Measurements from ENCODE around the gene UBL5. TPM values are rescaled to one million over a fixed set of nuclear protein-coding genes. Genes with fewer than 3 reads are reported as not detected.

UBL5 gene
- total and polyA plus RNA-seq, 8 donors = 220 to 301 (median 243) TPM

DNA sequence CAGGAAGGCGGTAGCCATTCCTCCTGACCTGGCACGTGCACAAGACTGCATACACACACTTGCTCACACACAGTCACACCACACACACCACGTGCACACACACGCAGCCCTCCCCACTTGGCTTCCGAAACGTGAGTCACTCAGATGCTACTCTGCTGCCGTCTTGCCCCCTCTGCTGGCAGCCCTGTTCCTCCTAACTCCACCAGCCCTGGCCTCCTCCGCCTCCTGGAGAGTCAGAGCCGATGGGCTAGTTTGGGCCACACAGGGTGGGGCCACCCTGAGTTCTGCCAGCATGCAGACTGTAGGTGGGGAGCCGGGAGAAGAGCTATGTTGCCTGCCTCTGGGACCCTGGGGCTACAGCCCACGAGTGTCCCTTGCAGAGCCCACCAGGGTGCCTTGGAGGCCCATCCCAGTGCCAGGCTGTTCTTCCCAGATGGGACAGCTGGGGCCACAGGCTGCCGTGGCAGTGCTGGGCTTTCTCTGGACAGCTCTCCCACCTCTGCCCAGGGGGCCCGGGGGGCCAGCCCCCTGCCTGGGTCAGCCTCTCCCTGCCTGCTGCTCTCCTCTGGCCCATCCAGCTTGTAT is 19.5 kb downstream of the UBL5 start:
- Histone ChIP-seq H3K27ac (no peak overlapping the region), H3K4me3 (no peak overlapping the region), H3K36me3 (peaks cover 0 to 87% of the 10 kb centered on the region in 2 donors), H3K9me3 (peaks cover 0 to 11% of the 10 kb centered on the region in 2 donors), H3K4me1 (no peaks in the 10 kb centered on the region), H3K27me3 (no peaks in the 10 kb centered on the region)
- ATAC-seq (peak; percentile 60), DNase-seq (no peak)
- intact Hi-C loops (cut with DNase I) = no loop called here
- TF ChIP-seq, protein P1, sequence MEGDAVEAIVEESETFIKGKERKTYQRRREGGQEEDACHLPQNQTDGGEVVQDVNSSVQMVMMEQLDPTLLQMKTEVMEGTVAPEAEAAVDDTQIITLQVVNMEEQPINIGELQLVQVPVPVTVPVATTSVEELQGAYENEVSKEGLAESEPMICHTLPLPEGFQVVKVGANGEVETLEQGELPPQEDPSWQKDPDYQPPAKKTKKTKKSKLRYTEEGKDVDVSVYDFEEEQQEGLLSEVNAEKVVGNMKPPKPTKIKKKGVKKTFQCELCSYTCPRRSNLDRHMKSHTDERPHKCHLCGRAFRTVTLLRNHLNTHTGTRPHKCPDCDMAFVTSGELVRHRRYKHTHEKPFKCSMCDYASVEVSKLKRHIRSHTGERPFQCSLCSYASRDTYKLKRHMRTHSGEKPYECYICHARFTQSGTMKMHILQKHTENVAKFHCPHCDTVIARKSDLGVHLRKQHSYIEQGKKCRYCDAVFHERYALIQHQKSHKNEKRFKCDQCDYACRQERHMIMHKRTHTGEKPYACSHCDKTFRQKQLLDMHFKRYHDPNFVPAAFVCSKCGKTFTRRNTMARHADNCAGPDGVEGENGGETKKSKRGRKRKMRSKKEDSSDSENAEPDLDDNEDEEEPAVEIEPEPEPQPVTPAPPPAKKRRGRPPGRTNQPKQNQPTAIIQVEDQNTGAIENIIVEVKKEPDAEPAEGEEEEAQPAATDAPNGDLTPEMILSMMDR (IDR thresholded peaks at IDR 0.05) = no peak

DNA sequence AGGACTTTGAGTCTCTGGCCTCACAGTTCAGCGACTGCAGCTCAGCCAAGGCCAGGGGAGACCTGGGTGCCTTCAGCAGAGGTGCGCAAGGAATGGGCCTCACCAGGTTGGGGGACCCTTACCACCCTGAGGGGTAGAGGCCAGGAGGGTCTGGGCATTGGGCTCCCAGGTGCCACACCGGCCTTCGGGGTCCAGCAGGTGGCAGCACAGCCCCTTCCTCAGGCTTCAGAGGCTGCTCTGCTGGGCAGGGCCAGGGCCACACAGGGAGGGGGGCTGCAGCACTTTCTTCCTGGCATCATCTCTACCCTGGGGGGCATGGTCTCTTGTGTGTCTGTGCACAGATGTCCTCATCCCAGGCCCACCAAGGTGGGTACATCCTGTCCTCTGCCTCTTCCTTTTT is 20.3 kb downstream of the UBL5 start:
- Histone ChIP-seq H3K9me3 (peaks cover 0 to 9% of the 10 kb centered on the region in 2 donors), H3K4me3 (no peak overlapping the region), H3K27me3 (no peaks in the 10 kb centered on the region), H3K36me3 (peaks cover 0 to 79% of the 10 kb centered on the region in 2 donors), H3K27ac (no peak overlapping the region), H3K4me1 (no peaks in the 10 kb centered on the region)
- DNase-seq = no peak
- no peak for ATAC-seq
- intact Hi-C loops (cut with DNase I) = no loop called here
- TF ChIP-seq, protein P1 (IDR thresholded peaks at IDR 0.05) = no peak

DNA sequence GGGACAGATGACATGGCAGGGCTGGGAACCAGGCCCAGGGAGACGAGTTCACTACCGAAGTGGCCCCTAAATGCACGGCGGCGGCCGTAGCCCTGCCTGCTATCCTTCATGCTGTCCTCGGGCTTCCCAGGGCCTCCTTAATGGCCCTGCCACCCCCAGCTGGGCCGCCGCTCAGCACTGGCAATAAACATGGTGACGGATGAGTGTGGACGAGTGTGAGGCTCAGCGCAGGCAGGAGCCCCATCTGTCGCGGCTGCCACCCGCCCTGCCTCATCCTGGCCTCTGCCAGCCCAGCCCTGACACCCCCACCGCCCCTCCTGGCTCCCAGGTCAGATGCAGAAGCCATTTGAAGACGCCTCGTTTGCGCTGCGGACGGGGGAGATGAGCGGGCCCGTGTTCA is 21.0 kb downstream of the UBL5 start:
- no peak for ATAC-seq
- Histone ChIP-seq H3K9me3 (peaks cover 0 to 2% of the 10 kb centered on the region in 2 donors), H3K27ac (no peak overlapping the region), H3K4me3 (no peak overlapping the region), H3K36me3 (peaks cover 0 to 72% of the 10 kb centered on the region in 2 donors), H3K27me3 (no peaks in the 10 kb centered on the region), H3K4me1 (no peaks in the 10 kb centered on the region)
- no peak for DNase-seq
- intact Hi-C loops (cut with DNase I) = no loop called here
- TF ChIP-seq, protein P1 (IDR thresholded peaks at IDR 0.05) = no peak

DNA sequence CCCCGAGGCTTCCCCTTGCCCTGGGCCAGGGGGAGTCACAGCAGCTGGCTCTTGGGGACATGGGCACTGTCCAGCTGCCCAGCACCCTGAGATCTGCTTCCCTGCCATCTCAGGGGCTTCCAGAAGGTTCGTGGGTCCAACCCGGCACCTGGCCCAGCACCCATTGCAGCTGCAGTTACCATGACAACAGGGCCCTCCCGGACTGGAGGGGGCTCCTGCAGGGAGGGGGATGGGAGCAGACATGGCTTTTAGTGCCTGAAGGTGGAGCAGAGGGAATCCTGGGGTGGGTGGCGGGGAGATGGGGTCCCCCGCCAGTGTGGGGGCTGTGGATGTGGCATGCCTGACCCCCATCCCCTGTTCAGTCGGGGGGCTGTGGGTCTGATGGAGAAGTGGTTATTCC is 22.1 kb downstream of the UBL5 start:
- H3K4me1 ChIP-seq = no peaks in the 10 kb centered on the region
- H3K4me3 ChIP-seq = no peak overlapping the region
- DNase-seq = no peak
- no peaks in the 10 kb centered on the region for H3K27me3 ChIP-seq
- H3K9me3 ChIP-seq = no peaks in the 10 kb centered on the region
- TF ChIP-seq, protein P1 (IDR thresholded peaks at IDR 0.05) = no peak
- intact Hi-C loops (cut with DNase I) = no loop called here
- ATAC-seq = no peak
- peaks cover 0 to 62% of the 10 kb centered on the region in 2 donors for H3K36me3 ChIP-seq
- H3K27ac ChIP-seq = no peak overlapping the region

DNA sequence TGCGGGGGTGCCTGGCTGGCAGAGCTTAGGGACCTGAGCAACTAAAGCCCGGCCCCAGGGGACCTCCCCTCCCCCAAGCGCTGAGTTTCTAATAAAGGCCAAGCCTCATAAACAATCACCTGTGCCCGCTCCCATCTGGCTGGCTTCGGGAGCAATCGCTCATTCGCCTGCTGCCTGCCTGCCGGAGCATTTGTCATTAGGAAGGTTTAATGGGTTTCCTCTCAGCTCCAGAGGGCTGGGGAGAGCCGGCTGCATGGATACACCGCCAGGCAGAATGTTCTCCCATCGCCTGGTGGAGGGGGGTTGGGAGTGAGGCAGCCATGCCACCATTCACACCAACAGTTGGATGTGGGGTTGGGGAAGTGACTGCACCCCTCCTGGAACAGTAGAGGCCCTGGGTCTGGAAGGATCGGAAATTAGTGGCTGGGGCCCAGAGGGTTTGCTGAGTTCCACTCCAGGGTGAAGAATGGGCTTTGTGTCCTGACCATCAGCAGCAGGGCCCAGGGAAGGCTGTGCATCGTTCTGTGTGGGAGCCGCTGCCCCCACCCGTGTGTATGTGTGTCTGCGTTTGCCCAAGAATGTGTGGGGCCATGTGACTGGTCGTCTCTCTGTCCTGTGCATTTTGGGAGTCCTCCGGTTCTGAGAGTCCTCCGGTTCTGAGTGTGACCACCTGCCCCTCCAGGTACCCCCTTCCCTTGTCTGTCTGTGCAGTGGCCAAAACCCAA is 22.7 kb downstream of the UBL5 start:
- TF ChIP-seq, protein P1 (IDR thresholded peaks at IDR 0.05) = no peak
- Histone ChIP-seq H3K4me3 (no peak overlapping the region), H3K9me3 (no peaks in the 10 kb centered on the region), H3K36me3 (peaks cover 0 to 58% of the 10 kb centered on the region in 2 donors), H3K27me3 (no peaks in the 10 kb centered on the region), H3K27ac (no peak overlapping the region), H3K4me1 (no peaks in the 10 kb centered on the region)
- intact Hi-C loops (cut with DNase I) = no loop called here
- DNase-seq = no peak
- no peak for ATAC-seq
